GM21515 (cell line): Measurements from ENCODE around the gene ASCC3.
"Not testable (repeated sequence)": the region's sequence is repeated elsewhere in the genome, so short reads cannot be mapped to it uniquely, and the experiment has no call there.

ENCODE experiments used
- ATAC-seq: cut with Tn5 transposase; IDR thresholded peaks from one replicate; pipeline ENCODE4 v1.9.1; 2021; ENCODE audit not compliant: unreplicated experiment

Gene ASCC3

GRCh38 chr6:100880853-100881706, at the start of gene ASCC3:
TSS of gene ASCC3 (minus strand) at chr6:100881329. CDS start at chr6:100867997, 13,332 bp downstream.
- peak; percentile 98 for ATAC-seq

- ATAC-seq = no peak
These were observed 44.6 kb upstream of the ASCC3 start for GRCh38 chr6:100925749-100926148.

- ATAC-seq = no peak
These were observed 43.6 kb upstream of the ASCC3 start for GRCh38 chr6:100924534-100925227.

GRCh38 chr6:100923481-100924165, 42.5 kb upstream of the ASCC3 start:
- no peak for ATAC-seq

GRCh38 chr6:100920028-100920605, 39.0 kb upstream of the ASCC3 start:
- no peak for ATAC-seq

GRCh38 chr6:100918152-100918551, 37.0 kb upstream of the ASCC3 start:
- no peak for ATAC-seq

- ATAC-seq = no peak
These were observed 34.7 kb upstream of the ASCC3 start for GRCh38 chr6:100915876-100916275.

- ATAC-seq = no peak
These were observed 32.5 kb upstream of the ASCC3 start for GRCh38 chr6:100913400-100914276.

GRCh38 chr6:100906325-100906724, 25.2 kb upstream of the ASCC3 start:
- ATAC-seq = no peak

- no peak for ATAC-seq
These were observed 23.9 kb upstream of the ASCC3 start for GRCh38 chr6:100905067-100905466.

- ATAC-seq = no peak
These were observed 23.2 kb upstream of the ASCC3 start for GRCh38 chr6:100904316-100904715.

- no peak for ATAC-seq
These were observed 20.5 kb upstream of the ASCC3 start for GRCh38 chr6:100901582-100901981.

GRCh38 chr6:100899202-100899601, 18.1 kb upstream of the ASCC3 start:
- no peak for ATAC-seq

- no peak for ATAC-seq
These were observed 16.5 kb upstream of the ASCC3 start for GRCh38 chr6:100897671-100898070.

GRCh38 chr6:100893743-100894142, 12.6 kb upstream of the ASCC3 start:
- no peak for ATAC-seq

GRCh38 chr6:100892693-100893092, 11.6 kb upstream of the ASCC3 start:
- no peak for ATAC-seq

GRCh38 chr6:100892116-100892515, 11.0 kb upstream of the ASCC3 start:
- no peak for ATAC-seq

- ATAC-seq = no peak
These were observed 9.9 kb upstream of the ASCC3 start for GRCh38 chr6:100891079-100891478.

- ATAC-seq = not testable (repeated sequence)
These were observed 9.5 kb upstream of the ASCC3 start for GRCh38 chr6:100890646-100891045.

- ATAC-seq = no peak
These were observed 8.2 kb upstream of the ASCC3 start for GRCh38 chr6:100889351-100889750.
